BLaER1 treated with 17β-estradiol and CSF1 and Interleukin-3, amounts not matched to agents 10 nM and 100 nM (cell line): Measurements from ENCODE around the gene SH3TC2.

Experiments used
- H3K27ac ChIP-seq, 11 experiments: shearing (Covaris generic); formaldehyde crosslinking; 2 replicates each; pipeline ENCODE4 v1.8.1; 2022
- H3K27me3 ChIP-seq, 11 experiments: shearing (Covaris generic); formaldehyde crosslinking; 2 replicates each; pipeline ENCODE4 v1.8.1; 2022
- H3K36me3 ChIP-seq, 11 experiments: shearing (Covaris generic); formaldehyde crosslinking; 2 replicates each; pipeline ENCODE4 v1.8.1; 2022
- H3K4me1 ChIP-seq, 10 experiments: shearing (Covaris generic); formaldehyde crosslinking; 2 replicates each; pipeline ENCODE4 v1.8.1; 2022
- H3K4me2 ChIP-seq, 11 experiments: shearing (Covaris generic); formaldehyde crosslinking; 2 replicates each; pipeline ENCODE4 v1.8.1; 2022
- H3K4me3 ChIP-seq, 10 experiments: shearing (Covaris generic); formaldehyde crosslinking; 2 replicates each; pipeline ENCODE4 v1.8.1; 2022
- H3K9ac ChIP-seq, 11 experiments: shearing (Covaris generic); formaldehyde crosslinking; 2 replicates each; pipeline ENCODE4 v1.8.1; 2022
- H3K9me3 ChIP-seq, 11 experiments: shearing (Covaris generic); formaldehyde crosslinking; replicated peaks in 1 of 11; 2 replicates each; pipeline ENCODE4 v1.8.1; 2022
- H4K20me1 ChIP-seq, 11 experiments: shearing (Covaris generic); formaldehyde crosslinking; 2 replicates each; pipeline ENCODE4 v1.8.1; 2022
- Cebpa-rat ChIP-seq, 11 experiments: shearing (Covaris generic); IDR thresholded peaks; 2 replicates each; pipeline ENCODE4 v1.8.1; 2022

The SH3TC2 gene

DNA sequence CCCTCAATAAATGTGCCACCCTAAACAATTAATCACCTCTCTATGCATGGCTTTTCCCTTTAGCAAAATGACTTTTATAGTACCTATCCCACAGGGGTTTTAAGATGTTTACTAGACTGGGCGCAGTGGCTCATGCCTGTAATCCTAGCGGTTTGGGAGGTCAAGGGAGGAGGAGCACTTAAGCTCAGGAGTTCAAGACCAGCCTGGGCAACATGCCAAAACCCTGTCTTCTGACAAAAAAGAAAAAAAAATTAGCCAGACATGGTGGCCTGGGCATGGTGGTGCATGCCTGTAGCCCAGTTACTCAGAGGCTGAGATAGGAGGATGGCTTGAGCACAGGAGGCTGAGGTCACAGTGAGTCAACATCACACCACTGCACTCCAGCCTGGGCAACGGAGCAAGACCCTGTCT, 13.5 kb downstream of the SH3TC2 start:
- Histone ChIP-seq H3K4me2 (no peak overlapping the region), H3K9ac (no peak overlapping the region), H4K20me1 (no peaks in the 10 kb centered on the region), H3K27me3 (no peaks in the 10 kb centered on the region), H3K36me3 (no peaks in the 10 kb centered on the region), H3K4me1 (no peaks in the 10 kb centered on the region), H3K27ac (no peak overlapping the region), H3K4me3 (no peak overlapping the region), H3K9me3 (no peaks in the 10 kb centered on the region)
- TF ChIP-seq Cebpa-rat (IDR thresholded peaks at IDR 0.05): no peak

- no peaks in the 10 kb centered on the region for H4K20me1 ChIP-seq
These were observed 14.1 kb downstream of the SH3TC2 start for GRCh38 chr5:149048811-149049210.

DNA sequence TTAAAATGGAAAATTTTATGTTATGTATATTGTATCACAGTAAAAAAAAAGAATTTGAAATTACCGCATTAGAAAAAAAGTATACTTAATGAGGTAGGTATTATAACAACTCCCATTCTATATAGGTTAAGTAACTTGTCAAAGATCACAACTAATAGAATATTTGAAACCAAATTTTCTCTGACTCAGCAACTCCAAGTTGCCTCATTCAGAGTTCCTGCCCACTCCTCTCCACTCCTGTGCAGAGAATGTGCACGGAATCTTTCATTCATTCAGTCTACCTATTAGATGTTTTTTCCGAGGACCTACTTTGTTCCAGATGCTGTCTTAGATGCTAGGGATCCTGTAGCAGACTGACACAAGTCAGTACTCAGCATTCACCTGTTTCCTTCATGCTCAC, 15.4 kb downstream of the SH3TC2 start:
- H3K4me2 ChIP-seq: no peak overlapping the region
- H3K36me3 ChIP-seq: no peaks in the 10 kb centered on the region
- H3K27ac ChIP-seq: no peak overlapping the region
- no peaks in the 10 kb centered on the region for H3K9me3 ChIP-seq
- no peaks in the 10 kb centered on the region for H3K4me1 ChIP-seq
- no peaks in the 10 kb centered on the region for H3K27me3 ChIP-seq
- H3K4me3 ChIP-seq: no peak overlapping the region
- no peak overlapping the region for H3K9ac ChIP-seq
- TF ChIP-seq Cebpa-rat (IDR thresholded peaks at IDR 0.05): no peak
- H4K20me1 ChIP-seq: no peaks in the 10 kb centered on the region

More at GRCh38 chr5:149048811-149049210, 14.1 kb downstream of the SH3TC2 start:
- Histone ChIP-seq H3K4me3 (no peak overlapping the region), H3K27ac (no peak overlapping the region), H3K27me3 (no peaks in the 10 kb centered on the region), H3K4me1 (no peaks in the 10 kb centered on the region), H3K4me2 (no peak overlapping the region), H3K36me3 (no peaks in the 10 kb centered on the region), H3K9me3 (no peaks in the 10 kb centered on the region), H3K9ac (no peak overlapping the region)
- no peak for TF ChIP-seq Cebpa-rat (IDR thresholded peaks at IDR 0.05)

DNA sequence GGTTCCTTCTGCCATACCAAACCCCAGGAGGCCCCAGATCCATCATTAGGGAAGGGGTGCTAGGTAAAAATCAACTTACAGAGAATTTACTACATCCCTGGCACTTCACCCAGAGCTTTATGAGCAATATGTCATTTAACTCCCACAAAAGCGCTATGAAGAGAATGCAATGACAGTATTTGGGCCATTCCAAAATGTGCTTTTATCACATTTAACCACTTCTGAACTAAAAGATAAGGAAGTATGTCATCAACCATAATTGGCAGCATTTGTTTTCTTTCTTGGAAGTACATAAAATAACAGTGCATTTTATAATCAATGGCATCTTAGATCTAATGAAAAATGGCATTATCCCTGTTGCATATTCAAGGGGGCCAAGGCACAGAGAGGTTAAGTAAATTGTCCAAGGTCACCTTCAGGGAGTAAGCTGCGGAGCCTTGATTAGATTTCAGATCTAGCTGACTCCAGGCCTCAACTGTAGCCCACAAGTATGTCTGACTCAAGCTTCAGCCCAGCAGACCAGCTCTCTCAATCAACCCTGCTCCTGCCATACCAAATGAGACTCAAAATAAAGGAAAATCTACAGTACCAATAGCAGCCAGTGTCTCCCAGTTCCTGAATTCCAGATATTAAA, 16.5 kb downstream of the SH3TC2 start:
- no peaks in the 10 kb centered on the region for H3K4me1 ChIP-seq
- no peaks in the 10 kb centered on the region for H3K36me3 ChIP-seq
- no peaks in the 10 kb centered on the region for H4K20me1 ChIP-seq
- H3K4me2 ChIP-seq: no peak overlapping the region
- no peaks in the 10 kb centered on the region for H3K27me3 ChIP-seq
- TF ChIP-seq Cebpa-rat (IDR thresholded peaks at IDR 0.05): no peak
- no peaks in the 10 kb centered on the region for H3K9me3 ChIP-seq
- no peak overlapping the region for H3K27ac ChIP-seq
- H3K4me3 ChIP-seq: no peak overlapping the region
- H3K9ac ChIP-seq: no peak overlapping the region

DNA sequence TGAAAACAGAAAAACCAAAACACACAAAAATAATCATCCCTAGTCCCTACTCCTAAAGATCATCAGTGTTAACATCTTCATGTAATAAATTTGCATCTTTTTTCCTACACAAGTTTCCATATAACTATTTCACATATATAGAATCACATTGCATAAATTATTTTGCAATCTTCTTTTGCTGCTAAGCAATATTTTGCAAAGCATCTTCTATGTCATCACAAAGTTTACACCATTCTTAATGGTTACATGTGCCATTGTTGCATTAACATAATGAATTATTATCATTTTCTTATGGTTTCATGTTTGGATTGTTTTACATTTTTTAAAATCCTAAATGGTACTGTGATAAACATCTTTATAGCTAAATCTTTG, 17.8 kb downstream of the SH3TC2 start:
- Histone ChIP-seq H3K9ac (no peak overlapping the region), H3K27ac (no peak overlapping the region), H3K27me3 (no peaks in the 10 kb centered on the region), H3K4me2 (no peak overlapping the region), H3K36me3 (no peaks in the 10 kb centered on the region), H3K4me3 (no peak overlapping the region), H3K9me3 (no peaks in the 10 kb centered on the region), H4K20me1 (no peaks in the 10 kb centered on the region), H3K4me1 (no peaks in the 10 kb centered on the region; a peak in 1 of 20 replicates)
- TF ChIP-seq Cebpa-rat (IDR thresholded peaks at IDR 0.05): no peak

- Histone ChIP-seq H3K4me1 (peaks cover 0 to 5% (median 2%) of the 10 kb centered on the region in 10 experiments; a peak in 8 of 20 replicates), H3K36me3 (no peaks in the 10 kb centered on the region), H3K4me3 (no peak overlapping the region), H3K27ac (no peak overlapping the region), H3K9me3 (no peaks in the 10 kb centered on the region), H3K4me2 (no peak overlapping the region), H4K20me1 (no peaks in the 10 kb centered on the region), H3K9ac (no peak overlapping the region), H3K27me3 (no peaks in the 10 kb centered on the region)
- TF ChIP-seq Cebpa-rat (IDR thresholded peaks at IDR 0.05): no peak
These were observed 18.3 kb downstream of the SH3TC2 start for GRCh38 chr5:149044453-149045088.

DNA sequence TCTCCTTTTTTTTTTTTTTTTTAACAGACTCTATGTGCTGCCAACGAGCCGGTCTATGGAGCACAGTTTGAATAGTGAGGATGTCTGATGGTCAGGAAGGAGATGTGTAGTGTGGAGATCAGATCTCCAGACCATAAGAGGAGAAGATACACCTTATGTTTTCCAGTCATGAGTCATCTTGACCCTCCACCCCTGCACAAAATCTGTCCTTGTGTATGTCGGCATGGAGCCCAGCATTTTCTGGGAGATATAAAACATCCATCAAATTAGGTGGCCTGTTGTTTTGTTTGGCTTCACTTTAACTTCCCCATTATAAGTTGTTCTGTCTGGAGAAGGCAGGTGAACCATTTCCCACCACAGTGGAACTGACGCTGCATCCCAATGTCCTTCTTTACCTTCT, 19.2 kb downstream of the SH3TC2 start:
- no peaks in the 10 kb centered on the region for H3K9me3 ChIP-seq
- H3K4me3 ChIP-seq: no peak overlapping the region
- H4K20me1 ChIP-seq: no peaks in the 10 kb centered on the region
- peaks cover 0 to 14% (median 6%) of the 10 kb centered on the region in 10 experiments; a peak in 10 of 20 replicates for H3K4me1 ChIP-seq
- H3K36me3 ChIP-seq: no peaks in the 10 kb centered on the region
- H3K9ac ChIP-seq: no peak overlapping the region
- H3K4me2 ChIP-seq: no peak overlapping the region
- TF ChIP-seq Cebpa-rat (IDR thresholded peaks at IDR 0.05): no peak
- H3K27ac ChIP-seq: no peak overlapping the region
- no peaks in the 10 kb centered on the region for H3K27me3 ChIP-seq

DNA sequence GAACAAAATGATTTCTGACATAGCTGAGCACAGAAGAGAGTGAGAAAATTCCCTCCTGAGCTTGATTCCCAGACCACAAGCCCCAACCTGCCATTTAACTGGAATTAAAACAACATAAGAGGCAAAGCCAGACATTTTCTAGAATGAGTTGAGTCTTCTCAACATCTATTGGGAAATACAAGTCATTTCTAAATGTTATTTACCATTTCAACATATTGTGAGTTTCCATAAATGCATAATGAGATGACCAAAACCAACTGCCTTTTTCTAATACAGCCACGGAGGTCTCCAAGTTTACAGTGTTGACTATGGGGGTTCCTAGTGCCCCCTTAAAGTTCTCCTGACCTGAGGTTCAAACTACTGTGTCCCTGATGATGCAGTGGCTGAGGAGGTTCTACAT, 20.0 kb downstream of the SH3TC2 start:
- no peak overlapping the region for H3K9ac ChIP-seq
- no peak overlapping the region for H3K27ac ChIP-seq
- H3K9me3 ChIP-seq: no peaks in the 10 kb centered on the region
- H4K20me1 ChIP-seq: no peaks in the 10 kb centered on the region
- H3K27me3 ChIP-seq: no peaks in the 10 kb centered on the region
- H3K4me3 ChIP-seq: no peak overlapping the region
- no peak overlapping the region for H3K4me2 ChIP-seq
- no peaks in the 10 kb centered on the region for H3K36me3 ChIP-seq
- H3K4me1 ChIP-seq: peaks cover 3 to 22% (median 12%) of the 10 kb centered on the region in 10 experiments; a peak in 18 of 20 replicates
- no peak for TF ChIP-seq Cebpa-rat (IDR thresholded peaks at IDR 0.05)

DNA sequence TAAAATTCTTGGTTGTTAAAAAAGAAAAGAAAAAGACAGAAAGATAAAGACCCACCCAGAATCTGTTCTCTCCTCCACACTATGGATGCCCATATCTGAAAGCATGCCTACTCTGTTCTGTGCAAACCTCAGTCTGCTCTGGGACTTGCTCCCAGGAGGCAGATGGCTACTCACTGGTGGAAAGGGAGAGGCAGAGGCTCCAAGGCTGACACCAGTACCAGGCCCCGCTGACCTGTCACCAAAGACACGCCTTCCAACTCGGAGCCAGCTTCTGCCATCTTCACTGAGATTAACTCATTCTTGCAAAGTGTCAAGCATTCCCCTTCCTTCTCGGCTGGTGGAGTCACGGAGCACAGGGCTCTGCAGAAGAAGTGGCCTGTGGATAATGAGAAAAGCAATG, 21.6 kb downstream of the SH3TC2 start:
- TF ChIP-seq Cebpa-rat (IDR thresholded peaks at IDR 0.05): no peak
- Histone ChIP-seq H3K27me3 (no peaks in the 10 kb centered on the region), H3K4me2 (no peak overlapping the region), H3K9me3 (no peaks in the 10 kb centered on the region), H3K27ac (no peak overlapping the region), H3K4me3 (no peak overlapping the region), H4K20me1 (no peaks in the 10 kb centered on the region), H3K4me1 (peaks cover 10 to 38% (median 23%) of the 10 kb centered on the region in 10 experiments; a peak in 19 of 20 replicates), H3K36me3 (no peaks in the 10 kb centered on the region), H3K9ac (no peak overlapping the region)

- no peak overlapping the region for H3K9ac ChIP-seq
- peaks cover 10 to 47% (median 24%) of the 10 kb centered on the region in 10 experiments; a peak in 19 of 20 replicates for H3K4me1 ChIP-seq
- TF ChIP-seq Cebpa-rat (IDR thresholded peaks at IDR 0.05): no peak
- H3K4me3 ChIP-seq: no peak overlapping the region
- H3K9me3 ChIP-seq: no peaks in the 10 kb centered on the region
- no peaks in the 10 kb centered on the region for H3K36me3 ChIP-seq
- no peaks in the 10 kb centered on the region for H3K27me3 ChIP-seq
- no peaks in the 10 kb centered on the region for H4K20me1 ChIP-seq
- H3K4me2 ChIP-seq: 0 out of 22 replicates have a peak overlapping the region, but pooled peaks of 1 of the 11 experiments have one; percentile 63
- H3K27ac ChIP-seq: no peak overlapping the region
These were observed 22.4 kb downstream of the SH3TC2 start for GRCh38 chr5:149040421-149040820.
